DOHH2 (cell line): Measurements from ENCODE around the gene GLB1L2.
"Not testable (repeated sequence)": the region's sequence is repeated elsewhere in the genome, so short reads cannot be mapped to it uniquely, and the experiment has no call there.

Experiments used
- H3F3A ChIP-seq: fragments of 200-600 bp; sonication (generic), shearing (Covaris generic); 2 replicates; pipeline ENCODE4 v1.6.0; 2016; ENCODE audit warnings: antibody characterized with exemption, mild to moderate bottlenecking; ENCODE audit not compliant: control insufficient read depth, insufficient read depth
- H3K27ac ChIP-seq: fragments of 200-600 bp; sonication (generic); 2 replicates; pipeline ENCODE4 v1.5.1; 2014; ENCODE audit warnings: low read depth, mild to moderate bottlenecking, low read length, moderate library complexity
- H3K27me3 ChIP-seq: fragments of 200-600 bp; sonication (generic); 2 replicates; pipeline ENCODE4 v1.6.1; 2014; ENCODE audit warnings: mild to moderate bottlenecking, low read length, mixed read lengths; ENCODE audit not compliant: control insufficient read depth
- H3K36me3 ChIP-seq: fragments of 200-600 bp; sonication (generic); 2 replicates; pipeline ENCODE4 v1.6.1; 2014; ENCODE audit warnings: mild to moderate bottlenecking, low read length, moderate library complexity, mixed read lengths; ENCODE audit not compliant: control insufficient read depth
- H3K4me1 ChIP-seq: fragments of 200-600 bp; sonication (generic); 2 replicates; pipeline ENCODE4 v1.6.1; 2014; ENCODE audit warnings: mild to moderate bottlenecking, low read length, mixed read lengths; ENCODE audit not compliant: control insufficient read depth
- H3K4me2 ChIP-seq: fragments of 200-600 bp; sonication (generic); 2 replicates; pipeline ENCODE4 v1.6.0; 2014; ENCODE audit warnings: mild to moderate bottlenecking, low read length, moderate library complexity
- H3K4me3 ChIP-seq: fragments of 200-600 bp; sonication (generic); 2 replicates; pipeline ENCODE4 v1.5.1; 2014; ENCODE audit warnings: mild to moderate bottlenecking, low read length, mixed read lengths
- H3K79me2 ChIP-seq: fragments of 200-600 bp; sonication (generic); 2 replicates; pipeline ENCODE4 v1.6.1; 2014; ENCODE audit warnings: mild to moderate bottlenecking, low read length, mixed read lengths; ENCODE audit not compliant: control insufficient read depth
- H3K9me2 ChIP-seq: fragments of 200-600 bp; sonication (generic); replicated peaks from 2 replicates; pipeline ENCODE4 v1.6.1; 2014; ENCODE audit warnings: mild to moderate bottlenecking, low read length, mixed read lengths; ENCODE audit not compliant: control insufficient read depth
- H3K9me3 ChIP-seq: fragments of 200-600 bp; sonication (generic); 2 replicates; pipeline ENCODE4 v1.6.1; 2014; ENCODE audit warnings: antibody characterized with exemption, low read length, mixed read lengths; ENCODE audit not compliant: control insufficient read depth, insufficient read depth
- H4K20me1 ChIP-seq: fragments of 200-600 bp; sonication (generic); 2 replicates; pipeline ENCODE4 v1.6.0; 2014; ENCODE audit warnings: low read depth, mild to moderate bottlenecking, antibody characterized with exemption, low read length, moderate library complexity; ENCODE audit not compliant: control insufficient read depth, insufficient read depth
- EZH2phosphoT487 ChIP-seq: fragments of 200-600 bp; sonication (generic); IDR thresholded peaks from 2 replicates; pipeline ENCODE4 v1.6.1; 2017; ENCODE audit warnings: borderline replicate concordance, mild to moderate bottlenecking, antibody characterized with exemption, low read length, moderate library complexity, mixed read lengths
- TF ChIP-seq, protein P1 (sequence below): fragments of 200-600 bp; sonication (generic); IDR thresholded peaks from one replicate; pipeline ENCODE4 v1.5.1; 2014; ENCODE audit warnings: antibody characterized with exemption, mild to moderate bottlenecking, low read depth, low read length; ENCODE audit not compliant: poor library complexity, severe bottlenecking

GLB1L2 gene

DNA sequence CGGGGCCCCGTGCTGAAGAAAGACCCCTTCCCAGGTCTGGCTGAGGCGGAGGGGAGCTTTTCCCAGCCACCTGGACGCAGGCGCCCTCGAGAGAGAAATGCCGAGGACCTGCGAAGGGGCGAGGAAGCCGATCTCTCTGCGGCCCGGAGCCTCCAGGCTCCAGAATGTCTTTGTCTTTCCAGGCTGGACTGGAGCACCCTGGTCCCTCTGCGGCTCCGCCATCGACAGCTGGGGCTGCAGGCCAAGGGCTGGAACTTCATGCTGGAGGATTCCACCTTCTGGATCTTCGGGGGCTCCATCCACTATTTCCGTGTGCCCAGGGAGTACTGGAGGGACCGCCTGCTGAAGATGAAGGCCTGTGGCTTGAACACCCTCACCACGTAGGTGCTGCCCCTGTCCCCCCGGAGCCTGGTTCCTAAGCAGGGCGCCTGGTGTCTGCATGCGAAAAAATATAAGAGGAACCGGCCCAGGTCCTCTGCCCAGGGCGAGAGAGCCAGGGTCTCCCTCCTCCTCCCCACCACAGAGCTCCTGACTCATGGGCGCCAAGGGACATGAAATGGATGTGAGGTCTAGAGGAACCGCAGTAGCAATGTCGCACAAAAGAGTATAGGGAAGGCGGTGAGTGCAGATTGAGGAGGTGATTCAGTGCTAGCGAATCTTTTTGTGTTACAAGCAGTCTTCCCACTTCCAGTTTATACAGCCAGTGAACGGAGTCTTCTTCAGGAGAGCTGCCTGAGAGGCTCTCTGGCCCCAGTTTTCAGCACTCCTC lies 11.0 kb downstream of the GLB1L2 start:
- TF ChIP-seq, protein P1, sequence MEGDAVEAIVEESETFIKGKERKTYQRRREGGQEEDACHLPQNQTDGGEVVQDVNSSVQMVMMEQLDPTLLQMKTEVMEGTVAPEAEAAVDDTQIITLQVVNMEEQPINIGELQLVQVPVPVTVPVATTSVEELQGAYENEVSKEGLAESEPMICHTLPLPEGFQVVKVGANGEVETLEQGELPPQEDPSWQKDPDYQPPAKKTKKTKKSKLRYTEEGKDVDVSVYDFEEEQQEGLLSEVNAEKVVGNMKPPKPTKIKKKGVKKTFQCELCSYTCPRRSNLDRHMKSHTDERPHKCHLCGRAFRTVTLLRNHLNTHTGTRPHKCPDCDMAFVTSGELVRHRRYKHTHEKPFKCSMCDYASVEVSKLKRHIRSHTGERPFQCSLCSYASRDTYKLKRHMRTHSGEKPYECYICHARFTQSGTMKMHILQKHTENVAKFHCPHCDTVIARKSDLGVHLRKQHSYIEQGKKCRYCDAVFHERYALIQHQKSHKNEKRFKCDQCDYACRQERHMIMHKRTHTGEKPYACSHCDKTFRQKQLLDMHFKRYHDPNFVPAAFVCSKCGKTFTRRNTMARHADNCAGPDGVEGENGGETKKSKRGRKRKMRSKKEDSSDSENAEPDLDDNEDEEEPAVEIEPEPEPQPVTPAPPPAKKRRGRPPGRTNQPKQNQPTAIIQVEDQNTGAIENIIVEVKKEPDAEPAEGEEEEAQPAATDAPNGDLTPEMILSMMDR, result no peak
- TF ChIP-seq EZH2phosphoT487, result no peak
- Histone ChIP-seq H3K9me2 (no peaks in the 10 kb centered on the region), H3K9me3 (no peaks in the 10 kb centered on the region), H3K79me2 (no peaks in the 10 kb centered on the region), H3K36me3 (no peaks in the 10 kb centered on the region), H3K4me3 (no peak overlapping the region), H3K4me1 (no peaks in the 10 kb centered on the region), H3F3A (no peaks in the 10 kb centered on the region), H3K4me2 (no peak overlapping the region), H4K20me1 (no peaks in the 10 kb centered on the region), H3K27ac (no peak overlapping the region), H3K27me3 (no peaks in the 10 kb centered on the region)

DNA sequence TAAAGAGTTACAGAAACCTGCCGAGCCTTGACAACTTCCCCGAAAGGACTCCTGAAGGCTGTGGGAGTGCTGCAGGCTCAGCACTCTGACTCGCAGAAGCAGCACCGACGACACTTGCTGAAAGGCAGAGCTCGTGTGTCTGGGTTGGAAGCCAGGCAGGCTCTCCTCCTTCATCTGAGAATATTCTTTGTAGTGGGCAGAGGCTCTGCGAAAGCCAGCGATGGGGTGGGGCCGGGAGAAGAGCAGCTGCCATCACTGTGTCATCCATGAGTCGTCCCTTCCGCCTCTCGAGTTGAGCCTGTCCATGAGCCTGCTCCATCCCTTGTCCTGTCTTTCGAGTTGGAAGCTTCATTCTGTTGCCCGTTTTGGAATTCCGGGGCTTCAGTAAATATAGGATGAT lies 11.9 kb downstream of the GLB1L2 start:
- Histone ChIP-seq H3K27me3 (no peaks in the 10 kb centered on the region), H3F3A (no peaks in the 10 kb centered on the region), H3K9me3 (no peaks in the 10 kb centered on the region), H3K4me2 (no peak overlapping the region), H3K79me2 (no peaks in the 10 kb centered on the region), H3K9me2 (no peaks in the 10 kb centered on the region), H3K4me3 (no peak overlapping the region), H3K4me1 (no peaks in the 10 kb centered on the region), H3K27ac (no peak overlapping the region), H4K20me1 (no peaks in the 10 kb centered on the region), H3K36me3 (no peaks in the 10 kb centered on the region)
- TF ChIP-seq, protein P1, result no peak
- TF ChIP-seq EZH2phosphoT487, result no peak

DNA sequence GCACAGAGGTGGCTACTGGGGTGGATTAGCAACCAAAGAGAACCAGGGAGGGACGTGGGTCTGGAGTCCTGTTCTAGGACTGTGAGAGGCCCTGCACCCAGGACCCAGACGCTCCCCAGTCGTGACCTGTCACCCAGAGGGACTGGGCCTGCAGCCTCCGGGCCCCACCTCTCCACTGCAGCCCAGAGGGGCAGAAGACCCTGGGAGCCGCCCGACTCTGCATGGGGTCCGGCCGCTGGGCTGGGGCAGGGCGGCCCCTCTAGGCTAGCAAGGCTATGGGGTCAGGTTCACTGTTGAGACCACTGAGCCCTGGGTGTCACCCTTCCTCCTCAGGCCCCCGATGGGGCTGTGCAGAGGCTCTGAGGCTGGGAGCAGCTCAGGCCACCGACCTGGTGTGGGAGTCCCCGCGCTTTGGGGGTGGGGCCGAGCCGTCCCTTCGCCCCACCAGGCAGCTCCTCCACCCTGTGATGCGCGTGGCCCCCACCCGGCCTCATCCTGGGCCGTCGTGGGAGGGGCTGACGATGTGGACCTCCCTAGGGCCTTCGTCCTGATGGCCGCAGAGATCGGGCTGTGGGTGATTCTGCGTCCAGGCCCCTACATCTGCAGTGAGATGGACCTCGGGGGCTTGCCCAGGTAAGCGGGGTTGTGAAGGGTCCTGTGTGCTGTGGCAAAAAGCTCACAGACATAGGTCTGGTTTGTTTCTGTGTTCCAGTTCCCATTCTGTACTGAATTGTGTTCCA lies 12.9 kb downstream of the GLB1L2 start:
- not testable (repeated sequence) for H3F3A ChIP-seq, H3K27ac ChIP-seq

DNA sequence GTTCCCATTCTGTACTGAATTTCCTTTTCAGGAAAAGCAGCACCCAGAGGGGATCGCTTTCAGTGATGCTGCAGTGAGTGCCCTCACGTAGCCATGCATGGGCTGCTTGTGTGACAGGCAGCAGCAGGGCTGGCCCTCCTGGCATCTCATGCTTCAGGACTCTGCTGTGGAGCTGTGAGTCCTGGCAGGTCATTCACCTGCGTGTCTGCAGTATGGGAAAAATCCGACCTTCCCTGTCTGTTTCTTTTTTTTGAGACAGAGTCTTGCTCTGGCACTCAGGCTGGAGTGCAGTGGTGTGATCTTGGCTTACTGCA lies 13.4 kb downstream of the GLB1L2 start:
- Histone ChIP-seq H4K20me1 (no peaks in the 10 kb centered on the region), H3K9me3 (no peaks in the 10 kb centered on the region), H3K79me2 (no peaks in the 10 kb centered on the region), H3F3A (no peaks in the 10 kb centered on the region), H3K27ac (no peak overlapping the region), H3K4me2 (no peak overlapping the region), H3K9me2 (no peaks in the 10 kb centered on the region), H3K36me3 (no peaks in the 10 kb centered on the region), H3K27me3 (peaks cover 8% of the 10 kb centered on the region), H3K4me3 (no peak overlapping the region), H3K4me1 (no peaks in the 10 kb centered on the region)
- TF ChIP-seq, protein P1, result no peak
- no peak for TF ChIP-seq EZH2phosphoT487

More for the DNA sequence above, 12.9 kb downstream of the GLB1L2 start:
- H3K9me3 ChIP-seq, H3K79me2 ChIP-seq, H3K4me2 ChIP-seq, H4K20me1 ChIP-seq, H3K36me3 ChIP-seq, H3K4me1 ChIP-seq, H3K9me2 ChIP-seq, H3K27me3 ChIP-seq, H3K4me3 ChIP-seq: not testable (repeated sequence)
